Thyroid gland (tissue), 4 donors: Measurements from ENCODE around the gene CAMK1G.

Experiments used
- POLR2A ChIP-seq, 2 donors: fragments of 450-650 bp; IDR thresholded peaks; one replicate each; pipeline ENCODE4 v1.6.1; 2017; ENCODE audit warnings: antibody characterized with exemption in 2 of 2, mild to moderate bottlenecking in 2 of 2, moderate library complexity in 1 of 2
- TF ChIP-seq, protein P1 (sequence below), 6 experiments: fragments of 200-600 bp in 3 of 6; fragments of 450-650 bp in 3 of 6; sonication (generic) in 3 of 6; IDR thresholded peaks; one replicate each; pipeline ENCODE4 v1.5.1; 2016 to 2019; ENCODE audit warnings: antibody characterized with exemption in 6 of 6, mild to moderate bottlenecking in 2 of 6, inconsistent platforms in 1 of 6, moderate library complexity in 1 of 6

DNA sequence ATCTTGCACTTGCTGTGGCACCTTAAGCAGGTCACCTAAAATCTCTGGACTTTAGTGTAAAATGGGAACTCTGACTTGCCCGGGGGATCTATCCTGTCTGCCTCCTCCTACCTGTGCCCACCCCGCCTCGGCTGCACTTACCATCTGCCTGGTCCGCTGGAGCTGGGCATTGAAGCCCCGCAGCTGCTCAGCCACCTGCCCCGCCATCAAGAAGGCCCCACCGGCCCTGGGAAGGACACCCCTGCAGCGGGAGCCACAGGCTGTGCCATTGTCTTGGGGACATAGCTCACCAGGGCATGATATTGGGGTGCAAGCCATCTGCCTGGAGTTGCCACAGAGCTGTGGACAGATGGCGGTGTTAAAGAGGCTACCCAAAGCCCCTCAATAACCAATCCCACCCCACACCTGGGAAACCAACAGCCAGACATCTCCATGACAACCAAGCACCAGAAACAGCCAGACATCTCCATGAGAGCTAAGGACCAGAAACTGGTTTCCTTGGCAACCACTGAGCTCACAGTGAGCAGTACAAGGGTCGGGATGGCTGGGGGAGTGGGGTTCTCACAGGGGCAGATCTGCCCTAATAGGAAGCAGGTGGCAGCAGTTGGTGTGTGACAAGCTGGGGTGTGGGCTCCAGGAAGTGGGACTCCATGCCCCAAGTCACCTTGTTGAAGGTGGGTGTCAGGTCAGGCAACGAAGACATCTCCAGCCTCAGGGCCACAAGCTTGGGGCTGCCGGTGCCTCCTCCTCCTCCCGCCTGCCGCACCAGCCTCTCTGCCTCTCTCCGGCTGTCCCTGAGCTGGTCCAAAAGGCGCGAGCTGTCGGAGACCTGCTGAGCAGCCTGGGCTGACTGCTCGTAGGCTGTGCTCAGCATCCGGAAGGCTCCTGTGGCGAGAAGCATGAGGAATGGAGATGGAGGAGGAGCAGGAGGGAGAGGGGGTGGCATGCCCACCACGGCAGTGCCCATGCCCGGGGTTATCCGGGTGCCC lies 39.6 kb downstream of the CAMK1G start:
- no peak for TF ChIP-seq POLR2A (IDR thresholded peaks at IDR 0.05)
- TF ChIP-seq, protein P1, sequence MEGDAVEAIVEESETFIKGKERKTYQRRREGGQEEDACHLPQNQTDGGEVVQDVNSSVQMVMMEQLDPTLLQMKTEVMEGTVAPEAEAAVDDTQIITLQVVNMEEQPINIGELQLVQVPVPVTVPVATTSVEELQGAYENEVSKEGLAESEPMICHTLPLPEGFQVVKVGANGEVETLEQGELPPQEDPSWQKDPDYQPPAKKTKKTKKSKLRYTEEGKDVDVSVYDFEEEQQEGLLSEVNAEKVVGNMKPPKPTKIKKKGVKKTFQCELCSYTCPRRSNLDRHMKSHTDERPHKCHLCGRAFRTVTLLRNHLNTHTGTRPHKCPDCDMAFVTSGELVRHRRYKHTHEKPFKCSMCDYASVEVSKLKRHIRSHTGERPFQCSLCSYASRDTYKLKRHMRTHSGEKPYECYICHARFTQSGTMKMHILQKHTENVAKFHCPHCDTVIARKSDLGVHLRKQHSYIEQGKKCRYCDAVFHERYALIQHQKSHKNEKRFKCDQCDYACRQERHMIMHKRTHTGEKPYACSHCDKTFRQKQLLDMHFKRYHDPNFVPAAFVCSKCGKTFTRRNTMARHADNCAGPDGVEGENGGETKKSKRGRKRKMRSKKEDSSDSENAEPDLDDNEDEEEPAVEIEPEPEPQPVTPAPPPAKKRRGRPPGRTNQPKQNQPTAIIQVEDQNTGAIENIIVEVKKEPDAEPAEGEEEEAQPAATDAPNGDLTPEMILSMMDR (IDR thresholded peaks at IDR 0.05) = no peak
